HG02588 (cell line): Measurements from ENCODE around the gene KRTAP9-3.
"Not testable (repeated sequence)": the region's sequence is repeated elsewhere in the genome, so short reads cannot be mapped to it uniquely, and the experiment has no call there.

Source experiments
- ATAC-seq: cut with Tn5 transposase; IDR thresholded peaks from one replicate; pipeline ENCODE4 v1.9.1; 2021; ENCODE audit warnings: mild to moderate bottlenecking, moderate library complexity; ENCODE audit not compliant: unreplicated experiment

KRTAP9-3 gene

GRCh38 chr17:41232399-41233105, at the start of gene KRTAP9-3:
TSS of gene KRTAP9-3 (plus strand) at chr17:41232449. CDS start at chr17:41232502, 53 bp downstream.
- not testable (repeated sequence) for ATAC-seq

- no peak for ATAC-seq
These were observed 47.7 kb upstream of the KRTAP9-3 start, which contains the start of gene KRTAP4-1 for GRCh38 chr17:41184480-41184961. TSS of gene KRTAP4-1 (minus strand) at chr17:41184911. CDS start at chr17:41184854, 57 bp downstream.

GRCh38 chr17:41185001-41185400, 47.2 kb upstream of the KRTAP9-3 start:
- ATAC-seq: no peak

GRCh38 chr17:41186872-41187271, 45.4 kb upstream of the KRTAP9-3 start:
- ATAC-seq: no peak

- ATAC-seq: not testable (repeated sequence)
These were observed 42.4 kb upstream of the KRTAP9-3 start, which contains the start of gene KRTAP9-1 for GRCh38 chr17:41189837-41190318. TSS of gene KRTAP9-1 (plus strand) at chr17:41189887. CDS start at chr17:41189887, 0 bp downstream.

- ATAC-seq: no peak
These were observed 41.9 kb upstream of the KRTAP9-3 start for GRCh38 chr17:41190328-41190727.

GRCh38 chr17:41196068-41196467, 36.2 kb upstream of the KRTAP9-3 start:
- ATAC-seq: no peak

- ATAC-seq: no peak
These were observed 32.7 kb upstream of the KRTAP9-3 start for GRCh38 chr17:41199421-41200078.

- ATAC-seq: no peak
These were observed 20.3 kb upstream of the KRTAP9-3 start for GRCh38 chr17:41211845-41212466.

- no peak for ATAC-seq
These were observed 19.6 kb upstream of the KRTAP9-3 start for GRCh38 chr17:41212524-41213169.

GRCh38 chr17:41215681-41216080, 16.6 kb upstream of the KRTAP9-3 start:
- no peak for ATAC-seq

GRCh38 chr17:41223821-41224220, 8.4 kb upstream of the KRTAP9-3 start:
- no peak for ATAC-seq

- no peak for ATAC-seq
These were observed 6.2 kb upstream of the KRTAP9-3 start for GRCh38 chr17:41226051-41226450.

- ATAC-seq: not testable (repeated sequence)
These were observed 5.6 kb upstream of the KRTAP9-3 start, which contains the start of gene KRTAP9-2 for GRCh38 chr17:41226598-41227095. TSS of gene KRTAP9-2 (plus strand) at chr17:41226648. CDS start at chr17:41226655, 7 bp downstream.

GRCh38 chr17:41230094-41230493, 2.2 kb upstream of the KRTAP9-3 start:
- no peak for ATAC-seq

- ATAC-seq: no peak
These were observed 518 bp upstream of the KRTAP9-3 start for GRCh38 chr17:41231731-41232130.

- not testable (repeated sequence) for ATAC-seq
These were observed 4.9 kb downstream of the KRTAP9-3 start for GRCh38 chr17:41237116-41237515.

GRCh38 chr17:41237949-41238437, 5.7 kb downstream of the KRTAP9-3 start, which contains the start of gene KRTAP9-8:
TSS of gene KRTAP9-8 (plus strand) at chr17:41237999. CDS start at chr17:41238052, 53 bp downstream.
- ATAC-seq: not testable (repeated sequence)

GRCh38 chr17:41246995-41247787, 14.9 kb downstream of the KRTAP9-3 start:
- ATAC-seq: not testable (repeated sequence)
